Endothelial cell (in vitro differentiated cells): Measurements from ENCODE around the gene SETD7. TPM values are rescaled to one million over a fixed set of nuclear protein-coding genes. Genes with fewer than 3 reads are reported as not detected.

Source experiments
- DNase-seq: peaks from one replicate; pipeline ENCODE4 v3.0.0; 2021; ENCODE audit warnings: low spot score
- H3K27ac Mint-ChIP-seq: one replicate; pipeline ENCODE4 v1.8.0; 2021; ENCODE audit warnings: mixed read lengths, inconsistent platforms; ENCODE audit not compliant: unreplicated experiment
- H3K27me3 Mint-ChIP-seq: one replicate; pipeline ENCODE4 v1.8.0; 2021; ENCODE audit warnings: mild to moderate bottlenecking, moderate library complexity, mixed read lengths, inconsistent platforms; ENCODE audit not compliant: unreplicated experiment
- H3K36me3 Mint-ChIP-seq: one replicate; pipeline ENCODE4 v1.8.0; 2021; ENCODE audit warnings: mild to moderate bottlenecking, low read depth, mixed read lengths, inconsistent platforms; ENCODE audit not compliant: unreplicated experiment
- H3K4me1 Mint-ChIP-seq: one replicate; pipeline ENCODE4 v1.8.0; 2021; ENCODE audit warnings: mild to moderate bottlenecking, mixed read lengths, inconsistent platforms; ENCODE audit not compliant: unreplicated experiment
- H3K4me3 Mint-ChIP-seq: one replicate; pipeline ENCODE4 v1.8.0; 2021; ENCODE audit warnings: mild to moderate bottlenecking, mixed read lengths, inconsistent platforms; ENCODE audit not compliant: unreplicated experiment
- H3K9me3 Mint-ChIP-seq: one replicate; pipeline ENCODE4 v1.8.0; 2021; ENCODE audit warnings: mixed read lengths, inconsistent platforms; ENCODE audit not compliant: unreplicated experiment
- total RNA-seq: library from RNA; stranded (reverse); fragmentation: NEBNext Ultra II Directional; extraction: Animal tissue kit (Norgen Biotek cat#: 25700); gene quantifications from one replicate; pipeline ENCODE4 v1.2.1, GENCODE V29; 2021; ENCODE audit not compliant: unreplicated experiment
- TF ChIP-seq, protein P1 (sequence below): fragments of 200-600 bp; sonication (generic); IDR thresholded peaks from one replicate; pipeline ENCODE4 v1.5.0; 2021; ENCODE audit warnings: antibody characterized with exemption; ENCODE audit not compliant: unreplicated experiment

SETD7 gene
- total RNA-seq, 1 donor from 2014 or later = 8.4 TPM

DNA sequence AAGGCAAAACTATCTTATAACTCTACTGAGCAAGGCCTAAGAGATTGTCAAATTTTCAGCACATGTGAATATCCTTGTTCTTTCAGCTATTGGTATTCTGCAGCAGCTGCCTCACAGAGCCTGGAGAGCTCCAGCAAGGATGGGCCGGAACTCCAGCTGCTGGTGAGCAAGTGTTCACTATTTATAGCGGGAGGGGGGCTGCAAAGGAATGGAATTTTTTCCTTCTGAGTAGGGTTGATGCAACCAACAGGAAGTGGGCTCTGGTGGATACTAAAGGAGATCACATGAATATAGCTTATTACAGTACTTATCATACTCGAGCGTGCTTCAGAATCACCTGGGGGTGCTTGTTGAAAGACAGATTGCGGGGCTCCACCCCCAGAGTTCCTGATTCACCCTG lies 20.2 kb upstream of the SETD7 start:
- DNase-seq = no peak
- H3K27me3 Mint-ChIP-seq = no peaks in the 10 kb centered on the region
- no peaks in the 10 kb centered on the region for H3K4me1 Mint-ChIP-seq
- no peak overlapping the region for H3K27ac Mint-ChIP-seq
- TF ChIP-seq, protein P1, sequence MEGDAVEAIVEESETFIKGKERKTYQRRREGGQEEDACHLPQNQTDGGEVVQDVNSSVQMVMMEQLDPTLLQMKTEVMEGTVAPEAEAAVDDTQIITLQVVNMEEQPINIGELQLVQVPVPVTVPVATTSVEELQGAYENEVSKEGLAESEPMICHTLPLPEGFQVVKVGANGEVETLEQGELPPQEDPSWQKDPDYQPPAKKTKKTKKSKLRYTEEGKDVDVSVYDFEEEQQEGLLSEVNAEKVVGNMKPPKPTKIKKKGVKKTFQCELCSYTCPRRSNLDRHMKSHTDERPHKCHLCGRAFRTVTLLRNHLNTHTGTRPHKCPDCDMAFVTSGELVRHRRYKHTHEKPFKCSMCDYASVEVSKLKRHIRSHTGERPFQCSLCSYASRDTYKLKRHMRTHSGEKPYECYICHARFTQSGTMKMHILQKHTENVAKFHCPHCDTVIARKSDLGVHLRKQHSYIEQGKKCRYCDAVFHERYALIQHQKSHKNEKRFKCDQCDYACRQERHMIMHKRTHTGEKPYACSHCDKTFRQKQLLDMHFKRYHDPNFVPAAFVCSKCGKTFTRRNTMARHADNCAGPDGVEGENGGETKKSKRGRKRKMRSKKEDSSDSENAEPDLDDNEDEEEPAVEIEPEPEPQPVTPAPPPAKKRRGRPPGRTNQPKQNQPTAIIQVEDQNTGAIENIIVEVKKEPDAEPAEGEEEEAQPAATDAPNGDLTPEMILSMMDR = no peak
- H3K36me3 Mint-ChIP-seq = no peaks in the 10 kb centered on the region
- no peaks in the 10 kb centered on the region for H3K9me3 Mint-ChIP-seq
- H3K4me3 Mint-ChIP-seq = no peak overlapping the region

DNA sequence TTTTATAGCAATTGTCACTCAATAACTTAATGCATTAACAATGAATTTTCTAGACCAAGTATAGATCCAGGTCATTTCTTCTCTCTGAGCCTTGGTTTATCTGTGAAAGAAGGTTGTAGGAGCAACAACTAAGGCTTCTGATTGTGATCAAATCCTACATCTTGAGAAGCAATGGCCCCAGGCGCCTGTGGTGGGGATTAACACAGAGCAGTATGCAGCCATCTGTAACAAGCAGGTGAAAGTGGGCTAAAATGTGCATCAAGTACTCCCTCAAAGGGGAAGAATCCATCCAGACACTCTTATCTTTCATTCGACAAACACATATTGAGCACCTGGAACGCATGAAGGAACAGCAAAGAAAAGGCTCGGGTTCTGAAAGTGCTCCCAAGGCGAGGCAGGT lies 19.1 kb upstream of the SETD7 start:
- no peak for DNase-seq
- no peaks in the 10 kb centered on the region for H3K9me3 Mint-ChIP-seq
- no peaks in the 10 kb centered on the region for H3K4me1 Mint-ChIP-seq
- no peaks in the 10 kb centered on the region for H3K36me3 Mint-ChIP-seq
- no peak overlapping the region for H3K4me3 Mint-ChIP-seq
- TF ChIP-seq, protein P1 = no peak
- no peak overlapping the region for H3K27ac Mint-ChIP-seq
- no peaks in the 10 kb centered on the region for H3K27me3 Mint-ChIP-seq

DNA sequence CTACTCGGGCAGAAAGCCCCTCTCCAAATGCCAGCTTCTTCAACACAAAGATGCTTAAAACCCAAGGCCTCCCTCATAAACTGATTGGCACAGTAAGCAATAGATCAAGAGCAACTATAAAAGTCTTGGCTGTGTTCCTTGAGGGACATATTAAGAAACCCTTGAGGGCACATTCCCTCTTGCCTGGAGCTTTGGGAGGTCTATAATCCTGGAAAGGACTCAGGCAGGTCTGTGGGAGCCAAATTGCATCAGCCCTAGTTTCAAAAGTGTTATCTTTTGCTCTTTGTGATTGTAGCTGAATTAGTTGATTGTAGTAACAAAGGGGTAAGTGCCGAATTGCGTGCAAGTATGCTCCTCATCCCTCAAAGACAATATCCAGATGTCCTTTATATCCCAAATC lies 18.6 kb upstream of the SETD7 start:
- TF ChIP-seq, protein P1 = no peak
- DNase-seq = no peak
- H3K4me1 Mint-ChIP-seq = no peaks in the 10 kb centered on the region
- H3K4me3 Mint-ChIP-seq = no peak overlapping the region
- H3K27me3 Mint-ChIP-seq = no peaks in the 10 kb centered on the region
- H3K9me3 Mint-ChIP-seq = no peaks in the 10 kb centered on the region
- no peak overlapping the region for H3K27ac Mint-ChIP-seq
- no peaks in the 10 kb centered on the region for H3K36me3 Mint-ChIP-seq

DNA sequence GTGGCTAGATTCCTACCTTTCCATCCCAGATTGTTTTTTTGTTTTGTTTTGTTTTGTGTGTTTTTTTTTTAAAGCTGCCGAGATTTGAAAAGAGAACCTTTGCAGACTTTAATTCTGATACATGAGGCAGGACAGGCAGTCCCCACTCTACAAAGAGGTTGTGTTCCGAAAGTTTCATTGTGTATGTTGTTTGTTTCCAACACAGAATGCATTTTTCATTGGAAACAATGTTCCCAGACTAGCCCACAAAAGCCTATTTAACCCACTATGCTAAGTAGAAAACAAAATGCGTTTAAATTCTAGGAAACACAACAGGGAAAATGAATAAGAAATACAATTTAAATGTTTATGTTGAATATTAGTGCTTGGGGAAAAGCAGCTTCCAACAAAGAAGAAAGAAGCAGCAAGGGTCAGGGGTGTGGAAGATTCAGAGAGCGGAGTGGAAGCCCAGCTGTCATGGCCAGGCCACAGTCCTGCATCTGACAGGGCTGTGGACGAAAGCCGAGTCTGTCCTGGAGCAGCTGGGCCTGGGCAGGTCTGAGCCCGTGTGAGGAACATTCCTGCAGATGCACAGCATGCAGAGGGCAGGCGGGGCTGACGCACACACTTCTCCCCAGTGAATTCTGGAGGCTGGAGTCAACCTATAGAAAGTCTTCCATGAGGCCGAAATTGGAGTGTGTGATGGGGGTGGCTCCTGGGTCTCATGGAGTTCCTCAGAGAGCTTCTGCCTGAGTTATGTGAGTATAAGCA lies 12.4 kb upstream of the SETD7 start:
- Mint-ChIP-seq H3K27ac (no peak overlapping the region), H3K4me3 (no peak overlapping the region), H3K4me1 (no peaks in the 10 kb centered on the region), H3K36me3 (no peaks in the 10 kb centered on the region), H3K9me3 (no peaks in the 10 kb centered on the region), H3K27me3 (no peaks in the 10 kb centered on the region)
- no peak for DNase-seq
- TF ChIP-seq, protein P1 = no peak

DNA sequence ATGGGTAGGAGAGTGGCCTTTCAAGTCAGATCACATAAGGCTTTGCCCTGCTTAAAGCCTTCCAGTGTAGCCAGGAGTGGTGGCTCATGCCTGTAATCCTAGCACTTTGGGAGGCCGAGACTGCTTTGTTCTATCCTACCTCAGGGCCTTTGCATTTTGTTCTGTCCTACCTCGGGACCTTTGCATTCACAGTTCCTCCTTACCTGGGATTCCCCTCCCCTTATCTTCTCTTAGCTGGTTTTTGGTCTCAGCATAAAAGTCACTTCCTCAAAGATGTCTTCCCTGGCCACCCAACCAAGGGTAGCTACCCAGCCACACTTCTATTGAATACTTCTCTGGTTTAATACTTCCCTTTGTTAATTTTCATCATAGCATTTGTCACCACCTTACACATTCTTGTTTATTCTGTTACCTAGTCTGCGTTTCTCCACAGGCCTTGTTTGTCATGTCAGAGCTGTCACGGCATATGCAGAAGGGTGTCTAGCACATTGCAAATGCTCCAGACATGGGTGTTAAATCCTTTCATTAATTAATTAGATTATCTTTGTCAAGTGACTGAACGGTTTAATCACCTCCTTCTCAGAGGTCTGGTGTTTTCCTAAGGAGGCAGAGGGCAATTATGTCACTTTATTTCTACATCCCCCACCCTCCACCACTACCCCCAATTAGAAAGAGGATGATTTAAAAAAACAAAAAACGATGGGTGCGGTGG lies 11.3 kb upstream of the SETD7 start:
- no peak overlapping the region for H3K27ac Mint-ChIP-seq
- no peaks in the 10 kb centered on the region for H3K36me3 Mint-ChIP-seq
- no peaks in the 10 kb centered on the region for H3K9me3 Mint-ChIP-seq
- no peaks in the 10 kb centered on the region for H3K4me1 Mint-ChIP-seq
- TF ChIP-seq, protein P1 = no peak
- no peak overlapping the region for H3K4me3 Mint-ChIP-seq
- no peak for DNase-seq
- no peaks in the 10 kb centered on the region for H3K27me3 Mint-ChIP-seq
